Head of caudate nucleus (tissue), 42 donors: ENCODE data around the gene AAMP.

ENCODE experiments used
- DNase-seq, 42 donors: peaks; one replicate each; pipeline versions ENCODE4 v3.0.0 to v3.0.0-alpha.2; 2020 to 2021; ENCODE audit warnings: mixed read lengths in 7 of 42
- intact Hi-C: fragments of 100-400 bp; cut with DNase I; formaldehyde crosslinking; loops from one replicate; pipeline ENCODE4 v1.15.0; 2022

AAMP gene

GRCh38 chr2:218264773-218265561 is 5.0 kb downstream of the AAMP start:
- intact Hi-C loops, result no loop called here

GRCh38 chr2:218263817-218264641 is 5.9 kb downstream of the AAMP start:
- DNase-seq, result no peak
- intact Hi-C loops, result no loop called here

More at GRCh38 chr2:218264773-218265561, 5.0 kb downstream of the AAMP start:
- DNase-seq, result no peak

- DNase-seq, result peak in 1 of 42 donors; percentile 17
- intact Hi-C loops, result no loop called here
Observed at GRCh38 chr2:218262631-218263586, 7.0 kb downstream of the AAMP start.

GRCh38 chr2:218262237-218262600 is 7.7 kb downstream of the AAMP start:
- intact Hi-C loops, result no loop called here
- no peak for DNase-seq

- no peak for DNase-seq
- intact Hi-C loops, result no loop called here
Observed at GRCh38 chr2:218261423-218262236, 8.3 kb downstream of the AAMP start.

GRCh38 chr2:218260742-218261422 is 9.1 kb downstream of the AAMP start, which contains the start of gene GPBAR1:
Gene GPBAR1, plus strand, starts transcription at chr2:218261015. Its CDS starts 1,710 bp downstream, at chr2:218262725.
- intact Hi-C loops, result no loop called here
- no peak for DNase-seq

- intact Hi-C loops, result no loop called here
- no peak for DNase-seq
Observed at GRCh38 chr2:218260166-218260565, 9.8 kb downstream of the AAMP start.

GRCh38 chr2:218259099-218259961 is 10.6 kb downstream of the AAMP start:
- intact Hi-C loops, result no loop called here

GRCh38 chr2:218257390-218257981 is 12.5 kb downstream of the AAMP start:
- intact Hi-C loops, result no loop called here

More at GRCh38 chr2:218259099-218259961, 10.6 kb downstream of the AAMP start:
- DNase-seq, result peak in 15 of 42 donors; percentile 20 to 60 (median 40)

GRCh38 chr2:218256612-218257350 is 13.2 kb downstream of the AAMP start:
- intact Hi-C loops, result no loop called here
- peak in 1 of 42 donors; percentile 19 for DNase-seq

More at GRCh38 chr2:218257390-218257981, 12.5 kb downstream of the AAMP start:
- peak in 17 of 42 donors; percentile 11 to 63 (median 33) for DNase-seq

GRCh38 chr2:218255446-218255845 is 14.5 kb downstream of the AAMP start:
- DNase-seq, result no peak
- intact Hi-C loops, result no loop called here

- intact Hi-C loops, result no loop called here
- peak in 2 of 42 donors; percentile 22 to 41 for DNase-seq
Observed at GRCh38 chr2:218253232-218253625, 16.7 kb downstream of the AAMP start.

- peak in 26 of 42 donors; percentile 19 to 80 (median 54) for DNase-seq
Observed at GRCh38 chr2:218252509-218253231, 17.3 kb downstream of the AAMP start.

GRCh38 chr2:218249691-218250090 is 20.2 kb downstream of the AAMP start:
- intact Hi-C loops, result no loop called here
- no peak for DNase-seq

More at GRCh38 chr2:218252509-218253231, 17.3 kb downstream of the AAMP start:
- intact Hi-C loops, result no loop called here

GRCh38 chr2:218245214-218245613 is 24.7 kb downstream of the AAMP start:
- intact Hi-C loops, result no loop called here
- DNase-seq, result no peak
